Daoy (cell line): Measurements from ENCODE around the gene SLX4IP. TPM values are rescaled to one million over a fixed set of nuclear protein-coding genes. Genes with fewer than 3 reads are reported as not detected.
A peak's percentile ranks its signal among the peaks of the same experiment; 100 is the strongest.

Source experiments
- DNase-seq: peaks from one replicate; pipeline ENCODE4 v3.0.0-alpha.2; 2015; ENCODE audit warnings: low read depth
- total RNA-seq: library from RNA; depleted of rRNA; stranded (reverse); fragments of >200 nt; shearing (Covaris generic); gene quantifications from 2 replicates; pipeline ENCODE4 v1.2.3, GENCODE V29; 2014

The SLX4IP gene
- total RNA-seq, 1 experiment from 2014 or later, result 3.1 TPM

GRCh38 chr20:10496465-10496864 is 61.4 kb downstream of the SLX4IP start:
- no peak for DNase-seq

- no peak for DNase-seq
Measured at GRCh38 chr20:10497283-10497682, 62.2 kb downstream of the SLX4IP start.

GRCh38 chr20:10497791-10498190 is 62.7 kb downstream of the SLX4IP start:
- DNase-seq, result no peak

- DNase-seq, result no peak
Measured at GRCh38 chr20:10498200-10498599, 63.1 kb downstream of the SLX4IP start.

- DNase-seq, result no peak
Measured at GRCh38 chr20:10501402-10501801, 66.3 kb downstream of the SLX4IP start.

GRCh38 chr20:10502098-10502526 is 67.0 kb downstream of the SLX4IP start:
- no peak for DNase-seq

- DNase-seq, result no peak
Measured at GRCh38 chr20:10504608-10504993, 69.5 kb downstream of the SLX4IP start.

GRCh38 chr20:10504994-10505730 is 70.1 kb downstream of the SLX4IP start:
- DNase-seq, result no peak

- DNase-seq, result no peak
Measured at GRCh38 chr20:10505827-10506226, 70.7 kb downstream of the SLX4IP start.

- no peak for DNase-seq
Measured at GRCh38 chr20:10507052-10507451, 71.9 kb downstream of the SLX4IP start.

GRCh38 chr20:10508060-10508459 is 73.0 kb downstream of the SLX4IP start:
- no peak for DNase-seq

GRCh38 chr20:10508468-10509251 is 73.6 kb downstream of the SLX4IP start:
- DNase-seq, result peak; percentile 41

- DNase-seq, result no peak
Measured at GRCh38 chr20:10509376-10509775, 74.3 kb downstream of the SLX4IP start.

- no peak for DNase-seq
Measured at GRCh38 chr20:10510216-10510615, 75.1 kb downstream of the SLX4IP start.

- DNase-seq, result no peak
Measured at GRCh38 chr20:10511170-10511508, 76.0 kb downstream of the SLX4IP start.

- DNase-seq, result peak; percentile 97
Measured at GRCh38 chr20:10511509-10512251, 76.6 kb downstream of the SLX4IP start.

- DNase-seq, result no peak
Measured at GRCh38 chr20:10513061-10513460, 78.0 kb downstream of the SLX4IP start.

- DNase-seq, result no peak
Measured at GRCh38 chr20:10513931-10514575, 78.9 kb downstream of the SLX4IP start.

- DNase-seq, result no peak
Measured at GRCh38 chr20:10516529-10516928, 81.4 kb downstream of the SLX4IP start.

- peak; percentile 62 for DNase-seq
Measured at GRCh38 chr20:10519361-10520046, 84.4 kb downstream of the SLX4IP start.

- DNase-seq, result no peak
Measured at GRCh38 chr20:10520528-10520927, 85.4 kb downstream of the SLX4IP start.
